ENCODE results near the gene ZBTB32.

GRCh38 chr19:35756377-35757230 lies 52.2 kb downstream of the ZBTB32 start, which contains the start of gene HSPB6:
- no peak for TF ChIP-seq USF2 (IDR thresholded peaks at IDR 0.05; ENCODE audit: low read length)
- TF ChIP-seq POLR2AphosphoS5 (IDR thresholded peaks at IDR 0.05; ENCODE audit: low read depth, low read length) = no peak
- TF ChIP-seq ZNF274 (IDR thresholded peaks at IDR 0.05; ENCODE audit: borderline replicate concordance, extremely low read depth, low read length) = no peak
